Activated gamma-delta T cell (primary cell): ENCODE measurements around the gene VSTM2B.
"Not testable (repeated sequence)": the region's sequence is repeated elsewhere in the genome, so short reads cannot be mapped to it uniquely, and the experiment has no call there.

Source experiments
- DNase-seq: peaks from one replicate; lab custom pipeline; 2025; lab: John Stamatoyannopoulos, UW
- total RNA-seq, 2 donors: gene quantifications; one replicate each; lab custom pipeline; 2026; lab: John Stamatoyannopoulos, UW

Gene VSTM2B
- total RNA-seq: 0.04 to 0.05 reads per million in 2 donors

GRCh38 chr19:29525901-29526729 is at the start of gene VSTM2B:
Gene VSTM2B, plus strand, starts transcription at chr19:29525994. Its CDS starts 590 bp downstream, at chr19:29526584.
- no peak for DNase-seq

- DNase-seq: no peak
These were observed 49.3 kb upstream of the VSTM2B start for GRCh38 chr19:29476528-29476927.

- DNase-seq: no peak
These were observed 47.8 kb upstream of the VSTM2B start for GRCh38 chr19:29477831-29478577.

- DNase-seq: no peak
These were observed 46.9 kb upstream of the VSTM2B start for GRCh38 chr19:29478578-29479565.

- no peak for DNase-seq
These were observed 45.9 kb upstream of the VSTM2B start for GRCh38 chr19:29479941-29480340.

- DNase-seq: no peak
These were observed 45.3 kb upstream of the VSTM2B start for GRCh38 chr19:29480507-29480906.

- DNase-seq: no peak
These were observed 42.7 kb upstream of the VSTM2B start for GRCh38 chr19:29482855-29483640.

- DNase-seq: no peak
These were observed 42.2 kb upstream of the VSTM2B start for GRCh38 chr19:29483641-29483920.

GRCh38 chr19:29483944-29484581 is 41.7 kb upstream of the VSTM2B start:
- DNase-seq: no peak

GRCh38 chr19:29484876-29485275 is 40.9 kb upstream of the VSTM2B start:
- no peak for DNase-seq

GRCh38 chr19:29485293-29485692 is 40.5 kb upstream of the VSTM2B start:
- no peak for DNase-seq

- DNase-seq: not testable (repeated sequence)
These were observed 38.8 kb upstream of the VSTM2B start for GRCh38 chr19:29486961-29487360.

GRCh38 chr19:29487432-29487831 is 38.4 kb upstream of the VSTM2B start:
- DNase-seq: no peak

- no peak for DNase-seq
These were observed 37.5 kb upstream of the VSTM2B start for GRCh38 chr19:29488316-29488715.

- no peak for DNase-seq
These were observed 36.4 kb upstream of the VSTM2B start for GRCh38 chr19:29489172-29489951.

- no peak for DNase-seq
These were observed 34.3 kb upstream of the VSTM2B start for GRCh38 chr19:29491491-29491890.

GRCh38 chr19:29491995-29492577 is 33.7 kb upstream of the VSTM2B start:
- no peak for DNase-seq

- DNase-seq: no peak
These were observed 33.0 kb upstream of the VSTM2B start for GRCh38 chr19:29492769-29493168.

- no peak for DNase-seq
These were observed 30.7 kb upstream of the VSTM2B start for GRCh38 chr19:29495091-29495490.
